DMS79 (cell line): Measurements from ENCODE around the gene FSTL5.
"Not testable (repeated sequence)": the region's sequence is repeated elsewhere in the genome, so short reads cannot be mapped to it uniquely, and the experiment has no call there.

Experiments used
- DNase-seq: peaks from one replicate; lab custom pipeline; 2025; lab: John Stamatoyannopoulos, UW

Gene FSTL5

DNA sequence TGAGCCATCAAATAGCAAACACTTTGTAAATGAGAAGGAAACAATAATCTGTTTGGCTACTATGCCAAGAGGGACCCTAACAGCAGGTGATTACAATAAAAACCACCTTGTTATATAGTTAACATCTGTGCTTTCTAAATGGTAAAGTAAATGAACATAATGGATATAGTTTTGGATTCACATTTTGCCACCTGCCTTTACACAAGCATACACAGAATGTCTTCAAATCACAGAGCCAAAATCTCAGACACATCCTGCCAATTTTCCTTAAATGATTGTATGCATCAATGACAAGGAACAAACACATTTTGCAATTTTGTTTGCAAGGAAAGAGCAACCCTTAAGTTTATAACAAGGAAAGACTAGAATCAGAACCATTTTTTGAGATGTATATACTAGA lies 334.2 kb downstream of the FSTL5 start:
- no peak for DNase-seq

DNA sequence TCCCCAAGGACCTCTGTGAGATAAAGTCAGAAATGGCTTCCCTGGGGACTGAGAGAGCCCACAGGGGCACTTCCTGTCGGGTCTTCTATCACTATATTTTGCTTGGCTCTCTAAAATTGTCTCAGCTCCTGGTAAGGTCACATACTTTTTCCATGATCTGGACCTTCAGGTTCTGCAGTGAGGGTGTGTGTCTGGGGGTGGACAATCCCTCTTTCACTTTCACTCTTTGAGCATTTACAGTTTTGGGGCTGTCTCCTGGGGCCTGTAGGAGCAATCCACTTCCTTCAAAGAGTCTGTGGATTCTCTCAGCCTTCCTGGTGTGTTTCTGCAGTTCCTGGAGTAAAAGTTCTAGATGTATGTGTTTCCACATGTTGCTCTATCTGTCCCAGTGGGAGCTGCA lies 335.7 kb downstream of the FSTL5 start:
- no peak for DNase-seq

DNA sequence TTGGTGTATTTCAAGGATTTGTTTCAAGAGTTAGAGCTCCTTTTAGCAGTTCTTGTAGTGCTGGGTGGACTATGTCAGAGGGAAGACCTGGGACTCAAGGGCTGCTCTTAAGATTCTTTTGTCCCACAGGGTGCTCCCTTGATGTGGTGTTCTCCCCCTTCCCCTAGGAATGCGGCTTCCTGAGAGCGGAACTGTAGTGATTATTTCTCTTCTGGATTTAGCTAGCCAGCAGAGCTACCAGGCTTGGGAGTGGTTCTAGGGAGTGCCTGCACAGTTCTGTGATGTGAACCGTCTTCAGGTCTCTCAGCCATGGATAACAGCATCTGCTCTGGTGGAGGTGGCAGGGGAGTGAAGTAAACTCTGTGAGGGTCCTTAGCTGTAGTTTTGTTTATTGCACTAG lies 336.8 kb downstream of the FSTL5 start:
- DNase-seq: no peak

DNA sequence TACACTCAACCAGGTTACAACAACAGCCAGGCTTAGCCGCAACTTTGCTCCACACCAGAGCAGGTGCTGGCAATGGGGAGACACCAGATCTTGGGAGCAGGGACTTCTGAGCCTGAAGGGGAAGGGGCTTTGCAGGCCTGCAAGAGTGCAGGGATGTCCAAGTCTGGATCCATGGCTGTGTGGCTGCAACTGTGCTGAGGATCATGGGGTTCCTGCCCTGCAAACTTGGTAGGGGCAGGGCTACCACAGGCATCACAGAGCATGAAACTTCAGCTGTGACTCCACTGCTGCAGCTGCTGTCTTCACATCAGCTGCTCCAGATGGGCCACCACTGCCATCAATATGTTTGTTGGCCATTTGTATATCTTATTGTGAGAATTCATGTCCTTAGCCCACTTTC lies 340.4 kb downstream of the FSTL5 start:
- no peak for DNase-seq

DNA sequence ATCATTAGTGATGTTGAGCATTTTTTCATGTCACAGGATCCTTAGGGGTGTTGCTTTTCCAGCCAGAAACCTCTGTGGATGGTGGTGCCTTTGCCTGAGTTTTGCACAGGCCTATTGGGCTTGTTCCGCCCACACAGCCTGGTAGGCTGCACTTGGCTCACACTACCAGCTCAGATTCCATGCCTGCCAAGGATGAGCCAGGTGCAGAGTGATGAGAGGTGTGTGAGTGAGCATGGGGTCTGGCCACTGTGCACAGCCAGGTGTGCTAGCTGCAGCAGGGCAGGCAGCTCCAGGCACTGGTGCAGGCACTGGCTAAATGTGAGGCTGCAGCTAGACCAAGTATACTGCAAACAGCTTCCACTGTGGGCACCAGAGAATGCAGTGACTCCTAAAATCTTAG lies 341.6 kb downstream of the FSTL5 start:
- no peak for DNase-seq

DNA sequence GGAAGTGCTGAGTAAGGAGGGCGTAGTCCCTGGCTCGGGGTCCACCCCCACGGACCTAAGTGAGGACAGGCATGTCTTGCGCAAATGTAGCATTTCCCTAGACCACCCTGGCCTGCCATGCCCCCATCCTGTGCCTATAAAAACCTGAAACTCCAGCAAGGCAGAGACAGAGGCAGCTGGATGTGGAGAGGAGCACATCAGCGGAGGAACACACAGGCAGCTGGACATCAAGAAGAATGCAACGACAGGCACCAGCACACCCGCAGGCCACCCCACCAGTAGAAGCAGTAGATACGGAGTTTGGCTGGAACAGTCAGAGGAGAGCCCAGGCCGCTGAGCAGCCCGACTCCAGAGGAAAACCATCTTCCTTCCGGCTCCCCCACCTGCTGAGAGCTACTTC lies 345.9 kb downstream of the FSTL5 start:
- DNase-seq: no peak

DNA sequence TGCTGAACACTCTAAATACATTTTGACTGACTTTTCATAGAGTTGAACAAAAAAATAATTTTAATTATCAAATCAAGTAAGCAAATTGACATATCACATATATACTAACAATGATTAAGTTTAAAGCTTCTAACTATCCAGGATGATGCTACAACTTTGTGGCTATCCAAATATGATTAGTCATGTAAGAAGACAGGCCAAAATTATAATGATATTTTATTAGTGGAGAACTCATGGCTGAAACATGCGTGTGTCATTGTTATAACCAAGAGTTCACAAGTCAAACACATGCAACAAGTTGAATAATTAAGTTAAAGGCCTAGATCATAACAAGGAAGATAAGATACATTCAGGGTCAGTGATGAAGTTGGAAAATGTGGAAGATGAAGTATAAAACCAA lies 346.8 kb downstream of the FSTL5 start:
- DNase-seq: no peak

DNA sequence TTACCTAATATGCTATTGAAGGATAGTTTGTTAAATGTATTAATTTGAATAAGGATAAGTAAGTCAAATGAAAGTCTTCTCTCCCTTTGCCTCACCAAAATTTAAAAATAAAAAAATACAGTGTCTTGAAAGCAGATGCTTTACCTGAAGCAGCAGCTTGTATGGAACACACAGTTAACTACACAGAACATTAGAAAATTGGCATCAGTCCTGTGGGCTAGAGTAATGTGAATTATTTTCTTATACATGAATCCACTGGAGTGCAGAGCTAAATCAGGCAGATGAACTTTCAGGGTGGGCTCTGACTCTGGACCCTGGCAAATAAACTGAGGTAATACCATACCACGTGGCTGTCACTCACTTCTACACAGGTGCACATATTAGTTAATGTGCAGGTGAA lies 348.0 kb downstream of the FSTL5 start:
- DNase-seq: no peak

DNA sequence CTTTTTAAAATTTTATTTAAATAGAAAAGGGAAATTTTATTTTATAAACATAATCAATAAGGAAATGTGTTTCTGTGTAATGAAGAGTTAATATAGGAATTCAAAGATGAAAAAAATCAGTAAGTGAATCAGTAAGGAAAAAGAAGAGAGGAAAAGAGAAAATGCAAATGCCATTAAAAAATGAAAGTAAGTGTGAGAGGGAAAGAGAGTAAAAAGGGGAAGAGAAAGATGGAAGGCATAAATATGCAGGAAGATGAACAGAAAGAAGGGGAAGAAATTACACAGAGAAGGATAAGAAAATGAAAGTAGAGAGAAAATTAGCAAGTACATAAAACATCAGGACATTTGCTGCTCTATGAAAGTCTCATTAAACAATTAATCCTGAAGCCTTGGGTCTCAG lies 349.9 kb downstream of the FSTL5 start:
- no peak for DNase-seq

DNA sequence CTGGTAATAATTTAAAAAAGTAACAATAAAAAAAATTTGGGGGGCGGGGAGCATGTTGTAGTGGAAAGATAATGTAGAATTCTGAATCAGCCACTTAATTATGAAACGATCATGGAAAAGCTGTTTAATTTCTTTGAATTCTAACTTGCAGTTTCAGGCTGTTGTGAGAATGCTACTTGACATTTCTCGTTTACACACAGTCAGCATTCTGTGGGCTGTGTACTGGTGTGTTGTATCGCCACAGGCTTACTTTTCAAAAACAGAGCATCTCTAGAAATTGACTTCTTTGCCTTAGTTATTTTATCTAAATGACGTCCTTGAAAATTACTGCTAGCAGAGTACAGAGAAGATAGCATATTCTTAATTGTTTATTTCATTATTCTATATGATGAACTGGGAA lies 350.4 kb downstream of the FSTL5 start:
- DNase-seq: no peak

DNA sequence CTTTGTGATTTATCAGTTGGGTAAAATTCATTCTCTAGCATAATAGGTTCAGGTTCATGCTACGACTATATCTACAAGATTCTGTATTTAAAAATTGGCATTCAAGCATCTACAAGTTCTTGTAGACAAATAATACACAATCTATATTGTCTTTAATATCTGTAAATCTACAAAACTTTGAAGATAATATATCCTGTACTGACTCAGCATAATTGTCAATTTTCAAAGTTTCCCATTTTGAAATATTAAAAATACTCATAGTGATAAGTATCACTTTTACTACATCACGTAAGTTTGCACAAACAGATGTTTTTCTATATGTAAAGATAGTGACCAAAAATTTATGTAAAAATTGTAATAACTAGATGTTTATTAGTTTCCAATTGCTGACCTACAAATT lies 360.6 kb downstream of the FSTL5 start:
- DNase-seq: no peak

DNA sequence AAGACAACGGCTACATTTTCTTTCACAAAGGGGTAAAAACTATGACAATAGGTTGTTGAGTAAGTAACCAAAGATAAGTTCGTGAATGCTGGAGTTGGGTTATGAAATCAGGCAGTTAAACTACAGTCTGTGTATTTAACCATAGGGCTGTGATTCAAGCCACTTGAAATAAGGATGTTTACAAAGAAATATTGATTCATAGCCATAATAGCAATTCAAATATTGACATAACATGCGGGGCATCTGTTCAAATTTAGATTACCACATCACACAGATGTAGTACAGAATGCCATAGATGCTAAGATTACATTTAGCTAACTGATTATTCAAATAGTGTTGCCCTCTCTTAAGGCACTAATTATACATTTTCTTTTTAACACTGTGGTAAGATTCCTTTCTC lies 364.1 kb downstream of the FSTL5 start:
- DNase-seq: no peak

DNA sequence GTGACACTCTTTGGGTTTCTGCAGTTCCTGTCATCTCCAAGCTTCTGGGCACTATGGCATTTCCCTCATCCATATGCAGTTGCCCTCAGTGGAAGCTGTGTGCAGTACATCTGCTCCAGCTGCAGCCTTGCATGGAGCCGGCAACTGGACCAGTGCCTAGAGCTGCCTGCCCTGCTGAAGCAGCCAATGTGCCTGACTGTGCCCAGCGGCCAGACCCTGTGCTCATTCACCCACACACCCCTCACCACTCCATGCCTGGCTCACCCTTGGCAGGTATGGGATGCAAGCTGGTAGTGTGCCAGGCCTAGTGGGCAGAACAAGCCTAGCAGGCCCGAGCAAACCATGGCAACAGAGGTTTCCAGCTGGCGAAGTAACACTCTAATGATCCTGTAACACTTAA lies 370.8 kb downstream of the FSTL5 start:
- no peak for DNase-seq

DNA sequence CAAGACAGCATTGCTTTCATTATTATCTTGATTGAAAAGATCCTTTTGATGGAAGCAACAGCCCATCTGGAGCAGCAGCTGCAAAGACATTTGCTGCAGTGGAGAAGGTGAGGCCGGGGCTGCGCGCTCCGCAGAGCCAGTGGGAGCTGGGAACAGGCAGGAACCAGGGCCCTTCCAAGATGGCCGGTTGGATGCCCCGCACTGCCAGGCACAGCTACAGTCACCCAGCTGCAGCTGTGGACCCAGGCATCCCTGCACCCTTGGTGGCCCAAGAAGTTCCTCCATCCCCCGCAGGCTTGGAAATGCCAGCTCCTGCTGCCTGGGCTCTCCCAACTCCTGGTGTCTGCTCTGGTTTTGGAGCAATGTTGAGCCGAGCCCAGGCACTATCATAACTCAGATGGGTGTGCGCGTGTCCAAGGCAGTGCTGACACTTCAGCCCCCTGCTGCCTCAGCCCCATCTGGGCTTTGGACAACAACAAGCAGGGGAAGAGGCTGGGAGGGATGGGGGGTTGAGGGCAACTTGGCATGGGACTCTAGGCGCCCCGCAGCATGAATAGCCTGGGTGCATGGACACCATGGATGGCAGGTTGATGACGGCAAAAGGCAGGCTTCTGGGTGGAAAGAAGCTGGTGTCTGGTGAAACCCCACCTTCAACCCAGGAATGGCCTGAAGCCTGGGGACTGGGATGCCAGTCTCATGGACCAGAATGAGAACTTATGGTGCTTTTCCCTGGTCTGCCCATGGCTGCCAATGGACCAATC lies 371.8 kb downstream of the FSTL5 start:
- DNase-seq: no peak

DNA sequence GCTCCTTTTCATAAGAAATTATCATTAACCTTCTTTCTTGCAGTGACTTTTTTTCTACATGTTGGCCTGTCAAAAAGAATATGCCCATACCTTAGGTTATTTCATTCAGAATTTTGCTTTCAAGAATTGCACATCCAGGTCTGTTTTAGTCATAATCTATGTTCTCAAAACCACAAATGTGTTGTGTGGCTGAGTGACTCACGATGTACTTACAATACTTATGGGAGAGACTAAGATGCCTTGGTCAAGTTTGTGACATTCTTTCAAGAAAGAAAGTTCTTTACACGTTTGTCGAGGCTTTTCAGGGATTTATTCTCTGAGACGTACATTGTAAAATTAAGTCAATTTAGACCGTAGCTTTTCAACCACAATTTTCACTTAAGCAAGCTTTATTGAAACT lies 396.7 kb downstream of the FSTL5 start:
- no peak for DNase-seq

DNA sequence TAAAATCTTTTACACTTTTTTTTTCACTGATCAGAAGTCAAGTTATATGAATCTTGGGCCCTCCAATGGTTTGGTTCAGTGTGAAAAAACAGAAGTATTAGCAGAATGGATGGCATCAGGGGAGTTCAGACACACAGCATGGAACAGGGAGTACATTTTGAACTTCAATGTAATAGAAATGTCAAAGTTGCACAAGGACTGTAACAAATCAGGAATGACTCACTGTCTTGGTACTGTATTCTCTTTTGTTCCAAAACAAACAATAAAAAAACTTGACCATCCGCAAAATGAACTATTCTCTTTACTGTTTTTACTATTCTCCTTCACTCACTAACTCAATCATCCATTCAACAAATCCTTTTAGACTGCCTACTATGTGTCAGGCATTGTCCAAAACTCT lies 401.0 kb downstream of the FSTL5 start:
- DNase-seq: no peak

DNA sequence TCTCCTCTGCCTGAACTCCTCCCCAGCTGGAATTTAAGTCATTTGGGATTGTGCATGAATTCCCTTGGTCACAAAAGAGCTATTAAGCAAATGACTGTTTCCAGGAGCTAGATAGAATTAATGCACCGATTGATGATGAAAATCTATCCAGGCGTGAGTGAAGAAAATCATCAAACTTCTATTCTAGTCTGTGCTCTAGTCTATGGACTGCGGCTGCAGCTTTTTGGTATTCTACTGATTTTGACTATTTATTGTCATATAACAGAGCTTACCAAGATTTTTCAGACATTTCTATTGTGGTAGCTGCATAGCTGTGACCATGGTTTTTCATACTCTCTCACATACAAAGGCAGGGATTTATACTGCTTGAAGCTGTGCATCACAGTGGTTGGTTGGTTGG lies 403.8 kb downstream of the FSTL5 start:
- DNase-seq: no peak

DNA sequence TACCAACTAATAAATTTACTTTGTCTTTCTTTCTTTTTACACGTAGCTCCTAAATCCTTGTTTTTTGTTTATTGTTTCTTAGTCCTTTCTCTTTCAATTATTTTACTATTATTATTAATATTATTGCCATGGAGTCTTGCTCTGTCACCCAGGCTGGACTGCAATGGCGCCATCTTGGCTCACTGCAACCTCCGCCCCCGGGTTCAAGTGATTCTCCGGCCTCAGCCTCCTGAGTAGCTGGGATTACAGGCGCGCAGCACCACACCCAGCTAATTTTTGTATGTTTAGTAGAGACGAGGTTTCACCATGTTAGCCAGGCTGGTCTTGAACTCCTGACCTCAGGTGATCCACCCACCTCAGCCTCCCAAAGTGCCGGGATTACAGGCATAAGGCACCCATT lies 405.4 kb downstream of the FSTL5 start:
- DNase-seq: not testable (repeated sequence)

DNA sequence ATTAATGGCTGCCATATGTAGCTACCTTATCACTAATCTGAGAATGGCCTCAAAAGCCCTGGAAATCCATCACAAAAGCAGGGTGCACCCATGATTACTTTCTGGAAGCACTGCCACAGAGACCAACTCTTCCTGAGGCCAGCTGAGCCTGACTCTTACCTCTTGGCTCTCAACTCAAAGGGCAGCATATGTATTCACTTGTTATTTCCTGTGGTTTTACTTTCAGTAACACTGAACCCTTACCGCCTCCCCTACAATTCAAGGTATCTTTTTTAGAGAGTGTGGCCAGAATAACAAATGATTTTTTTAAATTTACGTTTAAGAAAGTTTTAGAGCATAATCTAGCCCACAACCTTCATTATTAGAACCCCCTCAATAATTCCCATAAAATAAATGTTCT lies 434.9 kb downstream of the FSTL5 start:
- DNase-seq: no peak

DNA sequence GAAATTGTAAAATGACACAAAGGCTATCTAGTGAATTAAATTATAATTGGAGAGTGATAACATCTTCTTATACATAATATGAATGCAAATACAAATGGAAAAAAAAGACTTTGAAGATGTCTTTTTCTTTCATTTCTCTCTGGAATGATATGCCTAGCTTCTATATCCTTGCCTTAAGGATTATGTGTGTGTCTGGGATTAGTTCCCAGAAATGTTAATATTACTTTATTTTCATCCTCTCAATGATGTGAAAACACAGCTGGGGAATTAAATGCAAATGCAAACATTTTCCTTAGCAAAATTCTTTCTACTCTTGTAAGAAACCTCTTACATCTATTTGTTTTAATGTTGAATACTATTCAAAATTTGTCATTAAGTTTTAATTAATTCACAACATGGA lies 441.9 kb downstream of the FSTL5 start:
- DNase-seq: no peak

DNA sequence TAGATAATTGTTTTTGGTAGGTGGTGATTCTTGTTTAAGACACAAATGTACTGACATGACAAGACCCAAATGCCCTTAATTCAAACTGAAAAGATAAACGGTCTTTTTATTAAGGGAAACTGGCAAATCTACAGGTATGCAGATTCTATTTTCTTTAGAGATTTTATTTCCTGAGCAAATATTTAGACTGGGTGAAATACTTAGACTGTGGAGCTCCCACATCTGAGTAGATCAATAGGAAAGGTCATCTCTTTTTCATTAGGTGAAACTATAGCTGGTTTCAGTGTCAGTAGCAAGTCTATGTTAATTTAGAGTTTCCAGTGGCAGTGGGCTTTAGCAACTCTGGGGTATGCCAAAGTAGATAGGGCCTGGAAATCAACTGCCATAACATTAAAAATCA lies 446.7 kb downstream of the FSTL5 start:
- no peak for DNase-seq

DNA sequence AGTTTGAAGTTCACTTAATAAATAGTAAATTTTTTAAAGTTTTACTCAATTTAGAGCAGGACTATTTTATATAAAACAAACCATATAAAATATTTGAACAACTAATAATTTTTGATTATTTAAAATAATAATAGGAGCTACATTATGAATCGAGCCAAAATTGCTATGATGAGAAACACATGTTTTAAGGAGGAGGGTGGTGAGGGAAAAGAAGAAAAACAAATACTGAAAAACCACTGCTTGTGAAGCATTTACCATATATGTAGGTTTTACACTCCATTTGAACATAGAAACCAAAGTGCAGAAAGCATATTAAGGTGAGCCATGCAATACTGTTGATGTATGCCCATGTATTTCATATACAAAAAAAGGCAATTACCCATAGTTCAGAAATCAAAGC lies 448.9 kb downstream of the FSTL5 start:
- no peak for DNase-seq

DNA sequence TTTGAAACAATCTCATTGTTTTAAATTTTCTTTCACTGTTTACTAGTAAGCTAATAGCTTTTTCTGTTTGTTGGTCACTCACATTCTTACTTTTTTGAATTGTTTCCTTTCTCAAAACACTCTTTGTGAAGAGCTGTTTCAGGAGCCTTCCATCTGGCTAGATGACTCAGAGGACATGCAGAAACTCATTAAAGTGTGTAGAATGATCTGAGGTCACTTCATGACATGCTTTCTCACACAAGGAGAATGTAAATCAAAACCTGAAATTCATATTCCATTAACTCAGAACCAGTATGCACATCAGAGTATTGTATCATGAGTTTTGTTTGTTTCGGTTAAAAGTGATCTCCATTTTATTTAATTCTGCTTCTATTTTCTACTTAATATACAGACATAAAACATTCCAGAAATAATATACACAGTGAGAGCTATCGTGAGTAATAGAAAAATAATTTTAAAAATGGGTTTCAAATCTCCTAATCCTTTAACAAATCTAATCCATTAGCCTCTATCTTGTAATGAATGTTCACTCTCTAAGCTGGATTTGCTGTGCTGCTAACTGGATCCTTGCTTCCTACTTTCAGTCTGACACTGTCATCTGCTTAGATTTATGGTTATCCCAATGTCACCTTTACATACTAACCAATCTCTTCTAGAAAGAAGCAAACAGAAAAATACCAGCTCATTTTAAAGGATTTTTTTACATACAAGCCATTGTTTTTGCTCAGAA lies 449.6 kb downstream of the FSTL5 start:
- DNase-seq: no peak

DNA sequence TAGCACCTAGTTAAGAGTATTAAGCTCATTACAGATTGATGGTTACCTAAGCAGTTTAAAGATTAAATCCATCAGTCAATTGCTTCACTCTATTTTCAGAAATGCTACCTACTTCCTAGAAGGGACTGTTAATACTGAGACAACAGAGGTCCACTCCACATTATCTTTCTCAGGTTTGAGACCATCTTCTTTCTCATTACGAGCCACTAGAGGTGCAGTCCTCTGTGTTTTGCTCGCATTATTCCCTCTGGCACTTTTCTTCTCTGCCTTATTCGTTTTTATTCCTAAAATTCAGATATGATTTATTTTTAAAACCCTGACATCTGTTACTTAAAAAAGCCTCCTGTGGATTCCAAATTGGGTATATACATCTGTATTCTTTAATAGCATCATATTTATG lies 459.1 kb downstream of the FSTL5 start:
- no peak for DNase-seq
